Tibial nerve (tissue), 4 donors: ENCODE data around the gene GNAI2.

ENCODE experiments used
- EP300 ChIP-seq, 2 donors: sonication (generic); formaldehyde crosslinking; IDR thresholded peaks; one replicate each; pipeline ENCODE4 v1.6.1; 2017; ENCODE audit warnings: antibody characterized with exemption in 2 of 2, mild to moderate bottlenecking in 1 of 2
- POLR2A ChIP-seq, 2 donors: fragments of 450-650 bp; IDR thresholded peaks; one replicate each; pipeline ENCODE4 v1.6.1; 2017; ENCODE audit warnings: antibody characterized with exemption in 2 of 2, mild to moderate bottlenecking in 2 of 2, moderate library complexity in 2 of 2
- TF ChIP-seq, protein P1 (sequence below), 5 experiments: fragments of 200-600 bp in 3 of 5; fragments of 450-650 bp in 2 of 5; sonication (generic) in 3 of 5; IDR thresholded peaks; one replicate each; pipeline ENCODE4 v1.5.1; 2016 to 2019; ENCODE audit warnings: antibody characterized with exemption in 5 of 5, mild to moderate bottlenecking in 3 of 5, moderate library complexity in 2 of 5

GRCh38 chr3:50272911-50273688 is 37.1 kb downstream of the GNAI2 start:
- TF ChIP-seq, protein P1, sequence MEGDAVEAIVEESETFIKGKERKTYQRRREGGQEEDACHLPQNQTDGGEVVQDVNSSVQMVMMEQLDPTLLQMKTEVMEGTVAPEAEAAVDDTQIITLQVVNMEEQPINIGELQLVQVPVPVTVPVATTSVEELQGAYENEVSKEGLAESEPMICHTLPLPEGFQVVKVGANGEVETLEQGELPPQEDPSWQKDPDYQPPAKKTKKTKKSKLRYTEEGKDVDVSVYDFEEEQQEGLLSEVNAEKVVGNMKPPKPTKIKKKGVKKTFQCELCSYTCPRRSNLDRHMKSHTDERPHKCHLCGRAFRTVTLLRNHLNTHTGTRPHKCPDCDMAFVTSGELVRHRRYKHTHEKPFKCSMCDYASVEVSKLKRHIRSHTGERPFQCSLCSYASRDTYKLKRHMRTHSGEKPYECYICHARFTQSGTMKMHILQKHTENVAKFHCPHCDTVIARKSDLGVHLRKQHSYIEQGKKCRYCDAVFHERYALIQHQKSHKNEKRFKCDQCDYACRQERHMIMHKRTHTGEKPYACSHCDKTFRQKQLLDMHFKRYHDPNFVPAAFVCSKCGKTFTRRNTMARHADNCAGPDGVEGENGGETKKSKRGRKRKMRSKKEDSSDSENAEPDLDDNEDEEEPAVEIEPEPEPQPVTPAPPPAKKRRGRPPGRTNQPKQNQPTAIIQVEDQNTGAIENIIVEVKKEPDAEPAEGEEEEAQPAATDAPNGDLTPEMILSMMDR (IDR thresholded peaks at IDR 0.05): peak; percentile 98 to 100 (median 98)
- TF ChIP-seq POLR2A (IDR thresholded peaks at IDR 0.05) (peak in 1 of 2 donors; percentile 2), EP300 (IDR thresholded peaks at IDR 0.05) (peak; percentile 23 to 85)
